Forelimb muscle (tissue), 1 donor: ENCODE data around the gene EXOC7. TPM values are rescaled to one million over a fixed set of nuclear protein-coding genes. Genes with fewer than 3 reads are reported as not detected.
"Not testable (repeated sequence)": the region's sequence is repeated elsewhere in the genome, so short reads cannot be mapped to it uniquely, and the experiment has no call there.

Experiments used
- DNase-seq: peaks from one replicate; pipeline ENCODE4 v3.0.0-alpha.2; 2013; ENCODE audit warnings: low read depth
- polyA plus RNA-seq: library from polyadenylated mRNA; unstranded; fragments of 120-200 nt; gene quantifications from one replicate; pipeline ENCODE4 v1.2.1, GENCODE V29; 2013; ENCODE audit not compliant: insufficient read length

EXOC7 gene
- polyA plus RNA-seq, 1 donor, result 78.3 TPM

GRCh38 chr17:76088868-76089576, 14.6 kb downstream of the EXOC7 start:
- no peak for DNase-seq

- no peak for DNase-seq
Observed at GRCh38 chr17:76088041-76088867, 15.3 kb downstream of the EXOC7 start.

- DNase-seq, result no peak
Observed at GRCh38 chr17:76087531-76087930, 16.1 kb downstream of the EXOC7 start.

- no peak for DNase-seq
Observed at GRCh38 chr17:76086384-76086783, 17.2 kb downstream of the EXOC7 start.

- DNase-seq, result no peak
Observed at GRCh38 chr17:76085731-76086366, 17.7 kb downstream of the EXOC7 start.

- DNase-seq, result no peak
Observed at GRCh38 chr17:76085066-76085730, 18.4 kb downstream of the EXOC7 start.

- DNase-seq, result no peak
Observed at GRCh38 chr17:76083536-76084182, 19.9 kb downstream of the EXOC7 start.

- no peak for DNase-seq
Observed at GRCh38 chr17:76082326-76083251, 21.0 kb downstream of the EXOC7 start.

GRCh38 chr17:76081295-76082210, 22.0 kb downstream of the EXOC7 start:
- no peak for DNase-seq

- DNase-seq, result no peak
Observed at GRCh38 chr17:76080768-76081287, 22.8 kb downstream of the EXOC7 start.

- no peak for DNase-seq
Observed at GRCh38 chr17:76079956-76080767, 23.4 kb downstream of the EXOC7 start.

GRCh38 chr17:76079535-76079955, 24.0 kb downstream of the EXOC7 start:
- DNase-seq, result no peak

GRCh38 chr17:76078860-76079534, 24.6 kb downstream of the EXOC7 start, which contains the start of gene ZACN:
Gene ZACN, plus strand, starts transcription at chr17:76079182. Its CDS starts 83 bp downstream, at chr17:76079265.
- DNase-seq, result no peak

- not testable (repeated sequence) for DNase-seq
Observed at GRCh38 chr17:76078370-76078769, 25.2 kb downstream of the EXOC7 start.

- no peak for DNase-seq
Observed at GRCh38 chr17:76077584-76078110, 25.9 kb downstream of the EXOC7 start.

- no peak for DNase-seq
Observed at GRCh38 chr17:76076765-76077583, 26.6 kb downstream of the EXOC7 start.
